SK-N-MC (cell line): ENCODE results near the gene AFDN.

Source experiments
- DNase-seq: peaks from one replicate; pipeline ENCODE4 v3.0.0-alpha.2; 2011; ENCODE audit warnings: low read depth, low spot score
- H3K27ac ChIP-seq: fragments of 200-600 bp; sonication (generic); 2 replicates; pipeline ENCODE4 v1.5.1; 2016; ENCODE audit warnings: mixed run types
- H3K36me3 ChIP-seq: fragments of 200-600 bp; sonication (generic); 2 replicates; pipeline ENCODE4 v1.6.1; 2017; ENCODE audit warnings: antibody characterized with exemption, low read length, mixed read lengths; ENCODE audit not compliant: insufficient read depth
- H3K4me3 ChIP-seq: fragments of 200-600 bp; sonication (generic); 2 replicates; pipeline ENCODE4 v1.5.1; 2016
- H3K9ac ChIP-seq: fragments of 200-600 bp; sonication (generic); 2 replicates; pipeline ENCODE4 v1.8.0; 2017; ENCODE audit warnings: mixed run types, mixed read lengths; ENCODE audit not compliant: insufficient read length
- H3K9me3 ChIP-seq: fragments of 200-600 bp; sonication (generic); 2 replicates; pipeline ENCODE4 v1.6.1; 2017; ENCODE audit warnings: low read depth, mild to moderate bottlenecking, antibody characterized with exemption, low read length, moderate library complexity, mixed read lengths
- EZH2 ChIP-seq: fragments of 200-600 bp; sonication (generic); IDR thresholded peaks from one replicate; pipeline ENCODE4 v1.6.1; 2017; ENCODE audit warnings: antibody characterized with exemption
- FOXP2 ChIP-seq: optimal IDR thresholded peaks from 2 replicates; pipeline ENCODE3; 2011; ENCODE audit warnings: mild to moderate bottlenecking, moderate library complexity; ENCODE audit not compliant: insufficient read depth; ENCODE audit errors: extremely low read length, control extremely low read depth
- POLR2AphosphoS5 ChIP-seq: IDR thresholded peaks from 2 replicates; pipeline ENCODE4 v1.6.1; 2012; ENCODE audit warnings: mild to moderate bottlenecking, low read depth, low read length, borderline replicate concordance

The AFDN gene

GRCh38 chr6:167799033-167799821, 27.5 kb upstream of the AFDN start:
- no peak for DNase-seq
- H3K4me3 ChIP-seq = no peak overlapping the region
- H3K9me3 ChIP-seq = no peaks in the 10 kb centered on the region
- H3K36me3 ChIP-seq = no peaks in the 10 kb centered on the region
- H3K9ac ChIP-seq = no peak overlapping the region
- no peak overlapping the region for H3K27ac ChIP-seq
- no peak for TF ChIP-seq EZH2
- TF ChIP-seq POLR2AphosphoS5 = no peak
- no peak for TF ChIP-seq FOXP2

DNA sequence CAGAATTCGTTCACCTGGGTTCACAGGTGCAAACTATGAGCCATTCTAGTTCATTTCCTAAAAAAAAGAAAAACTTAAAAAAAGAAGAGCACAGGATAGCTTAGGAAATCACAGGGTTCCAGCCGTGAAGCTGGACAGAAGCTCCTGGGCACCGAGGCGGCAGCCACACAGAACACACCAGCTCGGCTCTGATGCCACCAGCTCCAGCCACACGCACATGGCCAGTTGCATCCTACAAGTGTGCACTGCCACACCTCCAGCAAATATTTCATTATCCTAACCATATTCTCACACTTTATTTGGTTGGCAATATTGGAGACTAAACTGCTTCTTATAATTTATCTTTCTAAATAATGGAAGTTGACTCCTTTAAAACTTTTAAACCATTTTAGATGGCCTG, 26.2 kb upstream of the AFDN start:
- H3K27ac ChIP-seq = no peak overlapping the region
- H3K4me3 ChIP-seq = no peak overlapping the region
- H3K9me3 ChIP-seq = no peaks in the 10 kb centered on the region
- no peak overlapping the region for H3K9ac ChIP-seq
- H3K36me3 ChIP-seq = no peaks in the 10 kb centered on the region
- DNase-seq = no peak
- no peak for TF ChIP-seq FOXP2
- no peak for TF ChIP-seq EZH2

DNA sequence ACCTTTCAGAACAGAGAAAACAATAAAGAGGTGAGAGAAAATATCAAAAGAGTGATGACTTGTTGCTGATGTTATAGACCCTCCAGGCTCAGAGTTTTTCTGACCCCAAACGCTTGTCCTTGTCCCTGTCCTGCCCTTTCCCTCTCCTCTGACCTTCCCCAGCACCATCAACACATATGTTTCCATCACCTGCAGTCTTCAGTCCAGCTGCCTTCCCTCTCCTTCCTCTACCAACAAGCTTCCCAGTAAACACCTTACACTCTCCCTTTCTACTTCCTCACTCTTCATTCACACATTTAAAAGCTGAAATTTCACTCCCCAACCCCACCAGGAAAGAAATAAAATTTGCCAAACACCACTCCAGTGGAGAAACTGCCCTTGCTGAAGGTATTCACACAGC, 25.4 kb upstream of the AFDN start:
- Histone ChIP-seq H3K27ac (no peak overlapping the region), H3K9ac (no peak overlapping the region), H3K4me3 (no peak overlapping the region), H3K9me3 (no peaks in the 10 kb centered on the region), H3K36me3 (no peaks in the 10 kb centered on the region)
- TF ChIP-seq POLR2AphosphoS5 (no peak), EZH2 (no peak), FOXP2 (no peak)
- no peak for DNase-seq

GRCh38 chr6:167802339-167802738, 24.4 kb upstream of the AFDN start:
- TF ChIP-seq EZH2 = no peak
- TF ChIP-seq POLR2AphosphoS5 = no peak
- no peak for TF ChIP-seq FOXP2
- H3K9ac ChIP-seq = no peak overlapping the region
- H3K4me3 ChIP-seq = no peak overlapping the region
- H3K9me3 ChIP-seq = no peaks in the 10 kb centered on the region
- no peak for DNase-seq
- H3K27ac ChIP-seq = no peak overlapping the region
- H3K36me3 ChIP-seq = no peaks in the 10 kb centered on the region

- H3K9me3 ChIP-seq = no peaks in the 10 kb centered on the region
- H3K4me3 ChIP-seq = no peak overlapping the region
- TF ChIP-seq POLR2AphosphoS5 (no peak), FOXP2 (no peak), EZH2 (no peak)
- H3K9ac ChIP-seq = no peak overlapping the region
- no peak overlapping the region for H3K27ac ChIP-seq
- H3K36me3 ChIP-seq = no peaks in the 10 kb centered on the region
- no peak for DNase-seq
Measured at GRCh38 chr6:167803816-167804215, 22.9 kb upstream of the AFDN start.

- Histone ChIP-seq H3K9ac (no peak overlapping the region), H3K36me3 (no peaks in the 10 kb centered on the region), H3K4me3 (no peak overlapping the region)
Measured at GRCh38 chr6:167804281-167805013, 22.3 kb upstream of the AFDN start.

GRCh38 chr6:167805349-167806060, 21.2 kb upstream of the AFDN start:
- Histone ChIP-seq H3K9ac (no peak overlapping the region), H3K36me3 (no peaks in the 10 kb centered on the region), H3K27ac (no peak overlapping the region), H3K4me3 (no peak overlapping the region), H3K9me3 (no peaks in the 10 kb centered on the region)
- TF ChIP-seq POLR2AphosphoS5 (no peak), EZH2 (no peak), FOXP2 (no peak)
- no peak for DNase-seq

More at GRCh38 chr6:167804281-167805013, 22.3 kb upstream of the AFDN start:
- TF ChIP-seq POLR2AphosphoS5 (no peak), EZH2 (no peak), FOXP2 (no peak)
- H3K27ac ChIP-seq = no peak overlapping the region
- DNase-seq = no peak
- H3K9me3 ChIP-seq = no peaks in the 10 kb centered on the region

DNA sequence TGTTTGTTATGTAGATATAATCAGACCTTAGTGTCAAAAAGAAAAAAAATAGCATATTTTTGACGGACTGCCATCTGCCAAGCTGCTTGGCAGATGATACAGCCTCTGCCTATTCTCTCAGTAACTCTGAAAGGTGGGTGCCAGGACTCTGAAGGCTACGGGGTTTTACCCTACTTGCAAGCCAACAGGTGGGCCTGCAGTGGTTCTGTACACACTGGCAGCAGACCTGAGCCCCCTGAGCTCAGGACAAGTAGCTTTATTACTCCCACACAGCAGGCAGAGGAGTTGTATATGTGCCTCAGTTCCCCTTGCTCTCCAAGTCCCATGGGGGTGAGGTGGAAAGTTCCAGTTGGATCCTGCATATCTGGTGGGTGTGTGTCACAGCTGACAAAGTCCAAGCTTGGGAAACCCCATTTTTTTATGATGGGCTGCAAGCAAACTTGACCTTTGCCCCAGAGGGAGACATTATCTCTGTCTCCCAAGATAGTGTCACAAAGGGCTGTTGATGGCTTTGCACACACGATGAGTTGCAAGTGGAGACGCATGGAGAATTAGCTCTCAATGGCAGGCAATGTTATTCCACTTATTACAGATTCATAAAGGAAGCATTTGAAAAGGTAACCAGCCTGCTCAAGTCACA, 20.5 kb upstream of the AFDN start:
- no peak overlapping the region for H3K4me3 ChIP-seq
- DNase-seq = no peak
- H3K36me3 ChIP-seq = no peaks in the 10 kb centered on the region
- H3K9me3 ChIP-seq = no peaks in the 10 kb centered on the region
- H3K9ac ChIP-seq = no peak overlapping the region
- H3K27ac ChIP-seq = no peak overlapping the region
- TF ChIP-seq POLR2AphosphoS5 = no peak
- TF ChIP-seq FOXP2 = no peak
- no peak for TF ChIP-seq EZH2
